Measurements from ENCODE around the gene SNORC. TPM values are rescaled to one million over a fixed set of nuclear protein-coding genes. Genes with fewer than 3 reads are reported as not detected.

The SNORC gene
- total RNA-seq, 1 experiment from 2014 or later, result 0.24 TPM

DNA sequence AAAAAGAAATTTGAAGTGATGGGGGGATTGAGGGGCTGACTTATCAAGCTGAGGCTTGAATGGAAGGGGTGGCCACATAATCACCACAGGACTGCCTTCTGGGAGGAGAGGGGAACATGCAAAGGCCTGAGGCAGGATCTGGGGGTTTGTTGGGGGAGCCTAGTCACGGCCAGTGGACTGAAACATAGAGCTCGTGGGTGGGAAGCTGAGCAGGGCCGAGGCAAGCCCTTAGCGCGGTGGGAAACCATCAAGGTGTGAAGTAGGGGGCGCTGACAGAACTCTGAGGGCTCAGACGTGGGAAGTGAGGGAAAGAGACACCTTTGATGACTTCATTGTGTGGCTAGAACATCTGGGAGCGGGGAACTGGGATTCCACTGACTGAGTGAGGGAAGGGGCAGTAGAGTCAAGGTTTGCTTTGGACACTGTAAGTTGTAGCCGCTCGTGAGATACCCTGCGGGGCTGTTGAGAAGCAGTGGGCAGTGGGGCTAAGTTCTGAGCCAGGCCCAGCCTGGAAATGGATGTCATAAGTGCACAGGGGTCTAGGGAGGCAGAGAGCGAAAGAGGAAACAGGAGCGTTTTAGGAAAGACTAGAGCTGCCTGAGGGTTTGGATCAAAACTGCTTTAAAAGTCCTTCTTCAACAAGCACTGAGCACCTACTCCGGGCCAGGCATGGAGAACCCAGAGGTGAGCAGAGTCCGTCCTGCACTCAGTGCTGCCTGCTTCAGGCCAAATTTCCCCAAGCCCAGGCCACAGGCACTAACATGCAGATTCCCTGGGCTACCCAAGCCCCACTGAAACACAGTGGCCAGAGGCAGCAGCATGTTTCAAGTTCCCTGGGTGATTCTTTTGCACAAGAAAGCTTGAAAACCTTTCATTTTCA lies 686 bp upstream of the SNORC start:
- no peak for DNase-seq (ENCODE audit: low read depth)

GRCh38 chr2:232870766-232871371 lies 805 bp downstream of the SNORC start:
- no peak for DNase-seq (ENCODE audit: low read depth)

DNA sequence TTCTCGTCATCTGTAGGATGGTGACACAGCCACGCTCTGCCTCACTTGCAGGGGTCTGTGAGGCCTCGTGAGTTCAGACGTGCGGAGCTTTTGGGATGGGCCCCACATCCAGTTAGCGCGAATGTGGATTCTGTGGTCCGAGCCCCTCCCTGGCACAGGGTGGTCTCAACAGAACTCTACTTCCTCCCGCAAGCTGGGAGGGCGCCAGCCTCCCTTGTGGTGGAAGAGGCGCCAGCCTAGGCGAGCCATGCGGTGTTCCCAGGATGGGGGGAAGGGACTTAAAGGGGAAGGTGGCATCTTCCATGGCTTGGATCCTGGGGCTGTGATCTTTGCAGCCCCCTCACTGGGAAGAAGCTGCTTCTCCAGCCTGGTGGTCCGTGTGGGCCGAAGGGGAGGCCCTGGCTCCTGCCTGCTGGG lies 1.4 kb downstream of the SNORC start:
- no peak for DNase-seq (ENCODE audit: low read depth)

GRCh38 chr2:232871835-232872736 lies 2.0 kb downstream of the SNORC start:
- peak; percentile 43 for DNase-seq (ENCODE audit: low read depth)

- no peak for DNase-seq (ENCODE audit: low read depth)
These were observed 2.8 kb downstream of the SNORC start for GRCh38 chr2:232872826-232873225.

- DNase-seq (ENCODE audit: low read depth), result no peak
These were observed 3.3 kb downstream of the SNORC start for GRCh38 chr2:232873292-232873908.

DNA sequence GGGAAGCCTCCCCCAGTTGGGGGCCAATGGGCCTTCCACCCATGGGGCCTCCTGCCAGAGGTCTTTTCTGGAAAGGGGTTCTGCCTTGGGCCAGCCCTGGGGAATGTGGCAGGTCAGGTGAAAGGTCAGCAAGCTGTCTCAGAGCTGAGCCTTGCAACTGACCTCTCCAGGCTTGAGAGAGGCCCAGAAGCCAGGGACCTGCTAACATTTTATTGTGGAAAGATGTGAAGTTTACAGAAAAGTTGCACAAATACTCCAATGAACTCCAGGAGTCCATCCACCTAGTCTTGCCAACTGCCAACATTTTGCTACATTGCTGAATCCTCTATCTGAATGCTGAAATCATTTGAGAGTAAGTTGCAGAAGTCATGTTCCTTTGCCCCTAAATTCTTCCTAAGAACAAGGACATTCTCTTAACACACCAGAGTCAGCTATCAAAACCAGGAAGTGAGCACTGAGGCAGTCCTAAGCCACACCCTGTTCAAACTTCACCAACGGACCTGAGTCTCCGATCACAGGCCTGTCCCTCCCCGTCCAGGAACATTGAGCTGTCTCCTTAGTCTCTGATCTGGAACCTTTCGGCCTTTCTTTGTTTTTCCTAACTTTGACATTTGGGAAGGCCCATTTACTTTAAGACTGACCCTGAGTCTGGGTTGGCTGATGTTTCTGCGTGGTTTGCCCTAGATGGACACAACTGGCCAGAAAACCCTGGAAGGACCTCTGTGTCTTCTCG lies 4.0 kb downstream of the SNORC start:
- DNase-seq (ENCODE audit: low read depth), result no peak

- no peak for DNase-seq (ENCODE audit: low read depth)
These were observed 4.7 kb downstream of the SNORC start for GRCh38 chr2:232874677-232875223.

DNA sequence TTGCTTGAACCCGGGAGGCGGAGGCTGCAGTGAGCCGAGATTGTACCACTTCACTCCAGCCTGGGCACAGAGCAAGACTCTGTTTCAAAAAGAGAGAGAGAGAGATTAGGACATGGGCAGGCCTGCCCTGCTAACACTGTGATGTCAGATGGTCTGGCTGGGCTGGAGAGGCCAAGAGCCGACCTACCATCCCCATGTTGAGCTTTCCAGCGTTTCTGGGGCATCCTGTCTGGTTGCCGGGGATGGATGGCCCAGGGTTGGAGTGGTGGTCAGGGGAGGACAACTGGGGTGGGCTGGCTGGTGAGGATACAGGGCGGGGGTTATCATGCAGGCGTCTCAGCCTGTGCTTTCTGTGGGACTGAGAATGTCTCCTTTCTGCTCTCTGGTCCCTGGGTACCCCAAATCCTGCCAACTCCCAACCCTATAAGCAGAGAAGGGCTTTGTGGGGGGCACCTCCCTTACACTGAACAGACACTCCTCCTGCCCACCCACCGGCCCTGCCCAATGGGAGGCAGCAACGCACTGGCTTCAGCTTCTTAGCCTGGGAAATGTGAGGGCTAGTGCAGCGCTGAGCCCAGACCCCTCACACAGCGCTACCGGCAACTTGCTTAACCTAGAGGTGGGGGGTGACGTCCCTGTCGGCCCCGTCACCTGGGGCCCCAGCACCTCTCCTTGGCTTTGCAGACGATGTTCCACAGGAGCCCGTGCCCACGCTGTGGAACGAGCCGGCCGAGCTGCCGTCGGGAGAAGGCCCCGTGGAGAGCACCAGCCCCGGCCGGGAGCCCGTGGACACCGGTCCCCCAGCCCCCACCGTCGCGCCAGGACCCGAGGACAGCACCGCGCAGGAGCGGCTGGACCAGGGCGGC lies 5.4 kb downstream of the SNORC start:
- no peak for DNase-seq (ENCODE audit: low read depth)

DNA sequence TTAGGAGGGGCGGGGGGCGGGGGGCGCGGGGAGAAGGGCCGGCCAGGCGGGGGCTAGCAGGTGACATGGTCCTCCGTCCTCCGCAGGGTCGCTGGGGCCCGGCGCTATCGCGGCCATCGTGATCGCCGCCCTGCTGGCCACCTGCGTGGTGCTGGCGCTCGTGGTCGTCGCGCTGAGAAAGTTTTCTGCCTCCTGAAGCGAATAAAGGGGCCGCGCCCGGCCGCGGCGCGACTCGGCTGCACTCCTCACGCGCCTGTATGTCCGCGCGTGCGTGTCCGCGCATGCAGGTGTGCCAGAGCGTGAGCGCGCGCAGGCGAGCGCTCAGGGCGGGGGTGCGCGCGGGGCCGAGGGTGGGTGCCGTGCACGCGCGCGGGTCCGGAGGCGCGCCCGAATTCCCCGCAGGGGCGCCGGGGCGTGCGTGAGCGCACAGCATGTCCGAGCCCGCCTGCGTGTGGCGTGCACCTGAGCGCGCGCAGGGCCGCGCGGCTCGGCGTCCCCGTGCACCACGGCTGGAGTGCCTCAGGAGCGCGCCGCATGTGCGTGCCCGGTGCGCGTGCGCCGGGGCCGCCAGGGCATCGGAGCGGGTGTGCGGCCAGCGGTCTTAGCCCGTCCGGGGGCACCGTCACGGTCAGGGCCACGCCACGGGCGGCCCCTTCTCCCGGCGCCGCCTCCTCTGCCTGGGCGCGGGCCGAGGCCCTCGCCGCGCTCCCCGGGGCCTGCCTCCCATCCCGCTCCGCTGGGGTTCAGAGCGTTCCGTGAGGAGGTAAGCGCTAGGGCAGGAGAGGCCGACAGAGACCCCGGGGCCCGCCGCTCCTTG lies 6.3 kb downstream of the SNORC start:
- DNase-seq (ENCODE audit: low read depth), result no peak

GRCh38 chr2:232876978-232877441 lies 6.9 kb downstream of the SNORC start:
- no peak for DNase-seq (ENCODE audit: low read depth)

DNA sequence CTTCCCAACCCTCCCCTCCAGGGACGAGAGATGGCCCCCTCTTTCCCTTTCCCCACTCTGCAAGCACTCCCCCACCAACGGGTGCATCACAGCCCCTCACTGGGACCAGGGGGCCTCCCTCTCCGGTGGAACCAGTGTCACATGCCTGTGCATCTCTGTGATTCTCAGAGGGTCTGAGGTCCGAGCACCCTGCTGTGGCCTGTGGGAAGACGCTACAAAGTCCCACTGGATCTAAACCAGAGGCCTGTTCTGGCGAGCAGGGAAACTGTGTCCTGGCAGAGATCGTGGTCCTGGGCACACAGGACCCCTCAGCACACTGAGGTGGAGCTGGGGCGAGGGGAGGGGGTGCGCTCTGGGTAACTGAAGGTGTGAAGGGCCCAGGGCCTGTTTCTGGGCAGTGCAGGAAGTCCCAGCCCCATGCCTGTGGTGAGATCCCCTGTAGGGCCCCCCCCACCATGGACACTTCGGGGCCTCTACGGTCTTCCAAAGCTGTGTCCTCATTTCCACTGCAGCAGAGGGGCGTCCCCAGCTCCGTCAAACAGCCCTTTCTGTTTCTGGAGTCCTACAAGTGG lies 8.0 kb downstream of the SNORC start:
- DNase-seq (ENCODE audit: low read depth), result no peak

- no peak for DNase-seq (ENCODE audit: low read depth)
These were observed 9.0 kb downstream of the SNORC start for GRCh38 chr2:232878855-232879617.

GRCh38 chr2:232879618-232880494 lies 9.8 kb downstream of the SNORC start:
- DNase-seq (ENCODE audit: low read depth), result no peak

DNA sequence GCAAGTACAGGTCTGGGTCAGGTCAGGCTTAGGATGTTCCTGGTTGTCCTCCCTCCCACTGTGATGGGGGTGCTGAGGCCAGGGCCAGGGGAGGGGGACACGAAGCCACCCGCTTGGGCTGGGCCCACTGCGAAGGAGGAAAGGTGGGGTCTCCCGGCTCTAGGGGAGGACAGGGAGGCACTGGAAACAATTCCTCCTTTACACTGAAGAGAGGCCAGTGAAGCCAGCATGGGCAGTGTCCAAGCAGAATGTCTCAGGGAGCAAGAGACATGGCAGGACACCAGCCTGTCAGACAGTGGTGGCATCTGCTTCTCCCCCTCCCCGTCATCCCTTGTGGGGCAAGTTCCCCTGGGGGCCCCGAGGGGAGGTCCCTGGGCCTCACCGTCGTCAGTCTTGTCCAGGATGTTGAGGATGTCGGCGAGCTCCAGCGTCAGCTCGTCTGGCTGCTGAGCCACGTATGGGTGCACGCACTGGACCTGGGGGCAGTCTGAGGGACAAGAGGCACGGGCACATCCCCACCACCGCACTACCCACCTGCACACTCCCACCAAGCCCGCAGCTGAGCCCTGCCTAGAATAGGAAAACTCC lies 10.8 kb downstream of the SNORC start:
- DNase-seq (ENCODE audit: low read depth), result no peak

GRCh38 chr2:232882085-232882484 lies 12.0 kb downstream of the SNORC start:
- DNase-seq (ENCODE audit: low read depth), result no peak
